ENCODE results near the gene SCRG1.
A peak's percentile ranks its signal among the peaks of the same experiment; 100 is the strongest.

The SCRG1 gene

DNA sequence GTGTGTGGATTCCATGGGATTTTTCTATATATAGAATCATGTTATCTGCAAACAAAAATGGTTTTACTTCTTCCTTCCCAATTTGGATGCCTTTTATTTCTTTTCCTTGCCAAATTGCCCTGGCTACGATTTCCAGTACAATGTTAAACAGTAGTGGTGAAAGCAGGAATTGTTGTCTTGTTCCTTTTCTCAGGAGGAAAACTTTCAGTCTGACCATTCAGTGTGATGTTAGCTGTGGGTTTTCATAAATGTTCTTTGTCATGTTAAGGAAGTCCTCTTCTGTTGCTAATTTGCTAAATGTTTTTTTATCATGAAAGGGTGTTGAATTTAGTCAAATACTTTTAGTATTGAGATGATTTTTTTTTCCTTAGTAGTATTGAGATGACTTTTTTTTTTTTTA, 17.3 kb downstream of the SCRG1 start:
- TF ChIP-seq, protein P1, sequence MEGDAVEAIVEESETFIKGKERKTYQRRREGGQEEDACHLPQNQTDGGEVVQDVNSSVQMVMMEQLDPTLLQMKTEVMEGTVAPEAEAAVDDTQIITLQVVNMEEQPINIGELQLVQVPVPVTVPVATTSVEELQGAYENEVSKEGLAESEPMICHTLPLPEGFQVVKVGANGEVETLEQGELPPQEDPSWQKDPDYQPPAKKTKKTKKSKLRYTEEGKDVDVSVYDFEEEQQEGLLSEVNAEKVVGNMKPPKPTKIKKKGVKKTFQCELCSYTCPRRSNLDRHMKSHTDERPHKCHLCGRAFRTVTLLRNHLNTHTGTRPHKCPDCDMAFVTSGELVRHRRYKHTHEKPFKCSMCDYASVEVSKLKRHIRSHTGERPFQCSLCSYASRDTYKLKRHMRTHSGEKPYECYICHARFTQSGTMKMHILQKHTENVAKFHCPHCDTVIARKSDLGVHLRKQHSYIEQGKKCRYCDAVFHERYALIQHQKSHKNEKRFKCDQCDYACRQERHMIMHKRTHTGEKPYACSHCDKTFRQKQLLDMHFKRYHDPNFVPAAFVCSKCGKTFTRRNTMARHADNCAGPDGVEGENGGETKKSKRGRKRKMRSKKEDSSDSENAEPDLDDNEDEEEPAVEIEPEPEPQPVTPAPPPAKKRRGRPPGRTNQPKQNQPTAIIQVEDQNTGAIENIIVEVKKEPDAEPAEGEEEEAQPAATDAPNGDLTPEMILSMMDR (conservative IDR thresholded peaks at IDR 0.05; ENCODE audit: low read depth, low read length) = no peak
- Histone ChIP-seq H3K4me3 (IDR thresholded peaks at IDR 0.05; ENCODE audit: insufficient read depth, low read depth, low read length) (no peak overlapping the region), H3K79me2 (ENCODE audit: insufficient read depth, low read depth) (no peaks in the 10 kb centered on the region), H3K4me2 (no peak overlapping the region), H3K9ac (no peak overlapping the region), H2AFZ (ENCODE audit: low read depth) (no peak overlapping the region), H4K20me1 (ENCODE audit: insufficient read depth) (peaks cover 7% of the 10 kb centered on the region; the same call in 1 of the 2 replicates), H3K4me1 (ENCODE audit: low read depth, poor library complexity, severe bottlenecking) (no peaks in the 10 kb centered on the region), H3K36me3 (ENCODE audit: insufficient read depth) (no peaks in the 10 kb centered on the region), H3K27ac (no peak overlapping the region), H3K27me3 (ENCODE audit: insufficient read depth, low read depth) (no peaks in the 10 kb centered on the region)

DNA sequence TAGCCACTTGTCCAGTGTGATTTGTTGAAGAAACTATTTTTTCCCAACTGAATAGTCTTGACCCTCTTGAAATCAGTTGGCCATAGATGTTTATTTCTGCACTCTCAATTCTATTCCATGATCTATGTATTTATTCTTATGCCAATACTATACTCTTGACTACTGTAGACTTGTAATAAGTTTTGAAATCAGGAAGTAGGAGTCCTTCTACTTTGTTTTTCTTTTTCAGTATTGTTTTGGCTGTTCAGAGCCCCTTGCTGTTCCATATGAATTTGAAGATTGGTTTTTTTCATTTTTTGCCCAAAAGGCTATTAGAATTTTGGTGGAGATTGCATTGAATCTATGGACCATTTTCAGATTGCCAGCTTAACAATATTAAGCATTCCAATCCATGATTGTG, 17.9 kb downstream of the SCRG1 start:
- H2AFZ ChIP-seq (ENCODE audit: low read depth) = no peak overlapping the region
- no peaks in the 10 kb centered on the region for H3K36me3 ChIP-seq (ENCODE audit: insufficient read depth)
- no peak overlapping the region for H3K4me2 ChIP-seq
- H4K20me1 ChIP-seq (ENCODE audit: insufficient read depth) = peaks cover 7% of the 10 kb centered on the region; the same call in 1 of the 2 replicates
- H3K9ac ChIP-seq = no peak overlapping the region
- no peak overlapping the region for H3K27ac ChIP-seq
- TF ChIP-seq, protein P1 (conservative IDR thresholded peaks at IDR 0.05; ENCODE audit: low read depth, low read length) = no peak
- peaks cover 3% of the 10 kb centered on the region; the same call in 1 of the 2 replicates for H3K79me2 ChIP-seq (ENCODE audit: insufficient read depth, low read depth)
- H3K4me1 ChIP-seq (ENCODE audit: low read depth, poor library complexity, severe bottlenecking) = peaks cover 3% of the 10 kb centered on the region
- no peak overlapping the region for H3K4me3 ChIP-seq (IDR thresholded peaks at IDR 0.05; ENCODE audit: insufficient read depth, low read depth, low read length)
- H3K27me3 ChIP-seq (ENCODE audit: insufficient read depth, low read depth) = no peaks in the 10 kb centered on the region

DNA sequence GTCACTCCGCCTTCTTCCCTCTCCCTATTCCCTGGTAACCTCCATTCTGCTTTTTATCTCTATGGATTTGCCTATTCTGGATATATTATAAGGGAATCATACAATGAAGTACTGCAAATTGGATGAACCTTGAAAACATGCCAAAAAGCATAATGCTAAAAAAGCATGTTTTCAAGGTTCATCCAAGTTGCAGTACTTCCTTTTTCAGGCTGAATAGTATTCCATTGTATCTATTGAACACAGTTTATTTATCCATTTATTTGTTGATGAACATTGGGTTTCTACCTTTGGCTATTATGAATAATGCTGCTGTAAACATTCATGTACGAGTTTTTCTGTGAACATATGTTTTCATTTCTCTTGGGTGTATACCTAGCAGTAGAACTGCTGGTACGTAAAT, 19.0 kb downstream of the SCRG1 start:
- TF ChIP-seq, protein P1 (conservative IDR thresholded peaks at IDR 0.05; ENCODE audit: low read depth, low read length) = no peak
- Histone ChIP-seq H4K20me1 (ENCODE audit: insufficient read depth) (peaks cover 7% of the 10 kb centered on the region; the same call in 1 of the 2 replicates), H3K4me1 (ENCODE audit: low read depth, poor library complexity, severe bottlenecking) (peaks cover 13% of the 10 kb centered on the region), H3K9ac (no peak overlapping the region), H3K27me3 (ENCODE audit: insufficient read depth, low read depth) (no peaks in the 10 kb centered on the region), H3K36me3 (ENCODE audit: insufficient read depth) (no peaks in the 10 kb centered on the region; the same call in 1 of the 2 replicates), H3K79me2 (ENCODE audit: insufficient read depth, low read depth) (peaks cover 13% of the 10 kb centered on the region; the same call in 1 of the 2 replicates), H2AFZ (ENCODE audit: low read depth) (no peak overlapping the region), H3K27ac (no peak overlapping the region), H3K4me3 (IDR thresholded peaks at IDR 0.05; ENCODE audit: insufficient read depth, low read depth, low read length) (no peak overlapping the region), H3K4me2 (no peak overlapping the region)

DNA sequence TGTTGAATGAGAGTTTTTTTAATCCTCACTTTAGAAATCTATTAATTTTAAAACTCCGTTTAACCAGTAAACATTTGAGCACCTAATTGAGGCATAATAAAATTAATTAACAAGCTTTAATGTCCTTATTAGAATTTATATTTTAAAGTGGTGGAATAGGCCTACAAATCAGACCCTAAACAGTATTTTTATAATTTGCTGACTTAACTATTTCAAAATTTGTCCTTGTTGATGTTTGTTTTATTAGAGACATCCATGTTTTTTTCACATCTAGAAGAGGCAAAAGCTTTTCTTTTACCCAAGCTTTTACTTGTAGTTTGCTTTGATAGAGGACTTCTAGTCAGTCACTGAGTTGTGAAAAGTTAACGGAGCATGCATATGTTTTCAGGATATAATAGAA, 24.3 kb downstream of the SCRG1 start:
- Histone ChIP-seq H3K79me2 (ENCODE audit: insufficient read depth, low read depth) (peaks cover 50% of the 10 kb centered on the region), H2AFZ (ENCODE audit: low read depth) (no peak overlapping the region), H3K27me3 (ENCODE audit: insufficient read depth, low read depth) (no peaks in the 10 kb centered on the region), H3K4me1 (ENCODE audit: low read depth, poor library complexity, severe bottlenecking) (peaks cover 27% of the 10 kb centered on the region), H4K20me1 (ENCODE audit: insufficient read depth) (peaks cover 10% of the 10 kb centered on the region; the same call in 1 of the 2 replicates), H3K27ac (no peak overlapping the region), H3K9ac (no peak overlapping the region), H3K4me2 (peak overlapping the region; percentile 92), H3K4me3 (IDR thresholded peaks at IDR 0.05; ENCODE audit: insufficient read depth, low read depth, low read length) (no peak overlapping the region), H3K36me3 (ENCODE audit: insufficient read depth) (peaks cover 5% of the 10 kb centered on the region; the same call in 1 of the 2 replicates)
- TF ChIP-seq, protein P1 (conservative IDR thresholded peaks at IDR 0.05; ENCODE audit: low read depth, low read length) = no peak
